ENCODE results near the gene TOMM6. TPM values are rescaled to one million over a fixed set of nuclear protein-coding genes. Genes with fewer than 3 reads are reported as not detected.
"Not testable (repeated sequence)": the region's sequence is repeated elsewhere in the genome, so short reads cannot be mapped to it uniquely, and the experiment has no call there.

Gene TOMM6
- total RNA-seq, 1 experiment from 2014 or later = 83.4 TPM

DNA sequence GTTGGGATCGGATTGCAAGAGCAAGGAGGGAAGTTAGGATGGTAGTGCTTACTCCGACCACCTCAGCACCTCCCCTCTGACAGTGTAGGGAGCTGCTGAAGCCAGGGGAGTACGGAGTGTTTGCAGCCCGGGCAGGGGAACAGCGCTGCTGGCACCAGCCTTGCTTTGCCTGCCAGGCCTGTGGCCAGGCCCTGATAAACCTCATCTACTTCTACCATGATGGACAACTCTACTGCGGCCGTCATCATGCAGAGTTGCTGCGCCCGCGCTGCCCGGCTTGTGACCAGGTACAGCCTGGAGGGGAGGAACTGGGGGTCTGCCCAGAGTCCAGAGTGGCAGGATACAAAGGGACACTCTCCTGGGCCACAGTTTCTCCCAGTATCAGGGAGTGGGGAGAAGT is 2.2 kb upstream of the TOMM6 start:
- no peak for DNase-seq (ENCODE audit: low spot score)

- DNase-seq (ENCODE audit: low spot score) = no peak
These were observed 1.6 kb upstream of the TOMM6 start for GRCh38 chr6:41785689-41786450.

GRCh38 chr6:41786451-41787218 is 859 bp upstream of the TOMM6 start:
- peak; percentile 84 for DNase-seq (ENCODE audit: low spot score)

GRCh38 chr6:41789390-41789724 is 1.9 kb downstream of the TOMM6 start:
- no peak for DNase-seq (ENCODE audit: low spot score)

DNA sequence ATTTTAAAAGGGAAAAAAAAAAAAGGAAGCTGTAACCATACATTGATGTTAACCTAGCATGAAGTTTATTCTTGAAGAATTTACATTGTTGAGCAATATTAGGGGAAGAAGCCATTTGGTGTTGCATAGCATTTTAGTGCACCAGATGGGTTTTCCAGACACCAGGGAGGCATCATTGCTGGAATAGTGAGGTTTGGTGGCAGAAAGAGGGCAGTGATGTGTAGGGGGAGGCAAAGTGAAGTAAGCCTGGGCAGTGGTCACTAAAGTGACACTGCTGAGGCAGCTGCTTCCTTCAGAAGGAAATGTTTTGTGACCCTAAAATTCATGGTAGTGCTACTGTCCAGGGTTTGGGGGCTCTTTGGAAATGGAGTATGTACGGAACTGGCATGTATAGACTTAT is 2.6 kb downstream of the TOMM6 start:
- DNase-seq (ENCODE audit: low spot score) = no peak

DNA sequence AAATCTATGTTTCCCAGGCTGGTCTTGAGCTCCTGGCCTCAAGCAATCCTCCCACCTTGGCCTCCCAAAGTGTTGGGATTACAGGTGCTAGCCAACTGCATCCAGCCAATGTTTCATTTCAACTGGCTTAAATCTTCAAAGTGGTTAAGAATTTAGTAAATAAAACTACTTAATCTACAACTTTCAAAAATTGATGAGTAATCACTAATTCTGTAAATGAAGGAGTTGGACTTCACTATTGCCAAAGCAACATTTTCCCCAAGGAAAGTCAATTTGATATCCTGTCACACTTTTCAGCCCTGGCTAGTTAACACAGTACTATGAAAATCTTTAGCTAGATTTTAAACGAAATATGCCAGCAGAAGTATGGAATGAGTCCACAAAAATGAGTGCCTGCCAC is 3.8 kb downstream of the TOMM6 start:
- no peak for DNase-seq (ENCODE audit: low spot score)

DNA sequence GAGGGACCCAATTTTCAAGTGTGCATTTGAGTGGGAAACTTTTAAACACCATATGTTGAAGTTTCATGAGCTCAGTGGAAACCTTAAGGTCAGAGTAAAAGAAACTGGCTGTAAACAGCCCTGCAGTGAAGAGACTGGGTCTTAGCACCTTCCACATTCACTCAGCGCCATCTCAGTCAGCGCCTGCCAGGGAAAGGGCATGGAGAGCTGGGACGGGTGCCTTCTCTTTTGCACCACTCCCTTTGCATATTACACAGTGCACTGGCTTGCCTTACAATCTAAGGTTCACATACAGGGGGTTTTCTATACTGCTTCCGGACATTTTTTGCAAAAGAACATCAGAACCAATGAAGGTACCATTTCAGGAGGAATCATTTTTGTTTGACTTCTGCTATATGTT is 4.5 kb downstream of the TOMM6 start:
- no peak for DNase-seq (ENCODE audit: low spot score)

GRCh38 chr6:41796474-41796873 is 9.0 kb downstream of the TOMM6 start:
- DNase-seq (ENCODE audit: low spot score) = no peak

DNA sequence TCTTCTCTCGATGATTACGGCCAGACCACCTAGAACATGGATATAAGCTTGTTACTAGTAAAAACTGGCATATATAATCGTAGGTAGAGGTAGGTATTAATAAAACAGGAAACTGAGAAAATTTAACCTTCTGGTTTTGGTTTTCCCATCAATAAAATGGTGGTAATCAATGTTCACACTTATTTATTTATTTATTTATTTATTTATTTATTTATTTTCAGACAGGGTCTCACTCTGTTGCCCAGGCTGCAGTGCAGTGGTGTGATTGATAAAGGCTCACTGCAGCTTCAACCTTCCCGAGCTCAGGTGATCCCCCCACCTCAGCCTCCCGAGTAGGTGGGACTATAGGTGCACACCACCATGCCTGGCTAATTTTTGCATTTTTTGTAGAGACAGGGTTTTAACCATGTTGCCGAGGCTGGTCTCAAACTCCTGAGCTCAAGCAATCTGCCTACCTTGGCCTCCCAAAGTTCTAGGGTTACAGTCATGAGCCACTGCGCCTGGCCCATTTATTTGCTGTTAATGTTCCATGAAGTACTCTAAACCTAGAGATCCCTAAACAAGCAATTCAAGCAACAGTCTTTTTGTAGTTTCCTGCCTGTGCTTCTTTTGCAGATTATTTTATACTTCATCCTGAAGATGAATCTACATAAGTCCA is 11.5 kb downstream of the TOMM6 start:
- DNase-seq (ENCODE audit: low spot score) = no peak

GRCh38 chr6:41799559-41799911 is 12.0 kb downstream of the TOMM6 start:
- no peak for DNase-seq (ENCODE audit: low spot score)

DNA sequence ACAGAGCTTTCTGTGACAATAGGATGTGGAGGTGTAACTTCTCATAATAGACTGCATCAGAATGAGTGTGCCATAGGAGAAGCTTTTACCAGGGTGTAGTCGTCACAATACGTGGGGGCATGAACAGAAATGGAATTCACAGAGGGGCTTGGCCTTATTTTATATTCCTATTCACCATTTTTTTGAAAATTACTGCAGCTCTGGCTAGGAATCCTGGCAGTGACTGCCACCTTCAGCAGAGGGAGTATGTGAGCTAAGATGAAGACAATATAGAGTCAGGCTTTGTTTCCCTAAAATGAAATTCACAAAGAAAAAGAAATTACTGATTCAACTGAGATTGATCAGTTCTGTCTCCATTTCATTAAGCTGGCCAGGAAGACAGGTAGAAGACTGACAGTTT is 13.9 kb downstream of the TOMM6 start:
- DNase-seq (ENCODE audit: low spot score) = peak; percentile 51

DNA sequence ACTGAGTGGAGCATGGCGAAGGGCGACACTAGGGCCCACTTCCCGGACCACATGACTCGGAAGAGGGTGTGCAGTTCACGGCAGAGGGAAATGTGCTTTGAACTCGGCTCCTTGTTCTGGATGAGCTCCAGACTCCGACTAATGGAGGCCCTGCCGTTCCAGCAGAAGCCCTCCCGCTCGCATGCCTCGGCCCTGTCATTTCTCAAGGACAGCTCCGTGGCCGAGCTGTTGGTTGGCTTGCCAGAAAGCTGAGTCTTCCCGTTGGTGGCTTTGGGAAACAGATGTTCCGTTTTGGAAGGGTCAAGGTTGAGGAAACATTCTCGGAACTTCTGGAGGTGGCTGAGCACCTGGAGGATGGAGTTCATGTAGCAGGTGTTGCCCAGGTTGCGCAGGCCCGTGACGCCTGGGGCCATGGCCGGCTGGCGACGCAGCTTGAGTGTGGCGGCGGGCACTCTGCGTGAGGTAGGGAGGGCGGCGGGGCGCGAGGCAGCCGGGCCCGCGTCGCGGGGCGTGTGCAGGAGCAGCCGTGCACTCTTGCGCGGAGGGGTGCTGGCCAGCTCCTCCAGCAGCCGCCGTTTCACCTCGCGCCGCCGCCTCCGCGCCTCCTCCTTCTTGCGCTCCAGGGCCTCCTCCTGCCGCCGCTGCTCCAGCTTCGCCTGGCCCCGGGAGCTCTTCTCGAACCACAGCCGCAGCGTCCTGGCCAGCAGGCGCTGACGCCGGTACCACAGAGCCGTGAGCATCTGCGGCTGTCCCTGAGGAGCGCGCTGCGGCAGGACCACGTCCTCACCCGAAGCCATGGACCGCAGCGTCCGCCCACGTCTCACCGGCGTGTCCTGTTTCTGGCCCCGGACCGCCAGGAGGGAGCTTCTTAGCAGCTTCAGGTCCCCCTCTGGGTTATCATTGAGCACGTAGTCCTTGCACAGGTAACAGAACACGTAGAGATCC is 18.6 kb downstream of the TOMM6 start:
- DNase-seq (ENCODE audit: low spot score) = no peak

GRCh38 chr6:41811095-41811494 is 23.6 kb downstream of the TOMM6 start:
- DNase-seq (ENCODE audit: low spot score) = no peak

GRCh38 chr6:41811946-41812345 is 24.5 kb downstream of the TOMM6 start:
- DNase-seq (ENCODE audit: low spot score) = not testable (repeated sequence)

- DNase-seq (ENCODE audit: low spot score) = no peak
These were observed 26.0 kb downstream of the TOMM6 start for GRCh38 chr6:41813469-41813868.

- DNase-seq (ENCODE audit: low spot score) = no peak
These were observed 26.5 kb downstream of the TOMM6 start for GRCh38 chr6:41813956-41814355.

DNA sequence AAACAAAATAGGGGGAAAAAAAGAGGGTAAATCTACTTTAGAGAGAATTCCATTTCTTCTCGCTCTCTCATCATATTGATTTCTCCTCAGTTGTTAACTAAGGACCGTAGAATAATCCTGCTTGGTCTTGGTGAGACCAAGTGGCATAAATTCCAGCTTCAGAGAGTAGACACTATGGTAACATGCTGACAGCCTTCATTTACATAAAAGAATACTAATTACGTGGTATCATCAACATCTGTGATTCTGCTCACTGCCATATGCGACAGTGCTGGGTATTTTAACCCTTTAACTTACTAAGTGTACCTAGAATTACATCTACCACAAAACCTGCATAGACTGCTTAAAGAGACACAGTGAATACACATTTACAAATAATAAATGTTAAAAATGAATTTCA is 27.1 kb downstream of the TOMM6 start:
- DNase-seq (ENCODE audit: low spot score) = no peak

GRCh38 chr6:41815587-41815986 is 28.1 kb downstream of the TOMM6 start:
- no peak for DNase-seq (ENCODE audit: low spot score)

GRCh38 chr6:41818271-41819054 is 31.0 kb downstream of the TOMM6 start:
- no peak for DNase-seq (ENCODE audit: low spot score)

- DNase-seq (ENCODE audit: low spot score) = no peak
These were observed 33.8 kb downstream of the TOMM6 start for GRCh38 chr6:41821266-41821665.

- no peak for DNase-seq (ENCODE audit: low spot score)
These were observed 34.5 kb downstream of the TOMM6 start for GRCh38 chr6:41822021-41822420.
